ENCODE results near the gene SOX15. TPM values are rescaled to one million over a fixed set of nuclear protein-coding genes. Genes with fewer than 3 reads are reported as not detected.
A peak's percentile ranks its signal among the peaks of the same experiment; 100 is the strongest.

The SOX15 gene
- total and polyA plus RNA-seq, 2 of the 13 experiments (the other 11 are each of a cell fraction or from before 2014, with no cell fraction given), result 0.07 to 0.18 TPM

GRCh38 chr17:7573324-7574080 lies 16.4 kb downstream of the SOX15 start (continued):
- TF ChIP-seq AGO2 (optimal IDR thresholded peaks at IDR 0.05; ENCODE audit: low read depth, low read length) (peak; percentile 97), ZNF619 (CRISPR knock-in tag; IDR thresholded peaks at IDR 0.05) (peak; percentile 42), ZNF484 (CRISPR knock-in tag; IDR thresholded peaks at IDR 0.05; ENCODE audit: borderline replicate concordance, low read depth) (no peak), ZNF350 (CRISPR knock-in tag; IDR thresholded peaks at IDR 0.05; ENCODE audit: borderline replicate concordance, low read depth) (0 out of 2 replicates have a peak, but pooled peaks have one; percentile 17), ZBTB40 (IDR thresholded peaks at IDR 0.05) (no peak), ZBTB40 (CRISPR knock-in tag; IDR thresholded peaks at IDR 0.05) (no peak), ESRRA (CRISPR knock-in tag; IDR thresholded peaks at IDR 0.05; ENCODE audit: low read depth) (no peak), ZBTB21 (CRISPR knock-in tag; IDR thresholded peaks at IDR 0.05) (peak; percentile 15; the same call in 1 of the 2 replicates)
- TF ChIP-seq, protein P1, sequence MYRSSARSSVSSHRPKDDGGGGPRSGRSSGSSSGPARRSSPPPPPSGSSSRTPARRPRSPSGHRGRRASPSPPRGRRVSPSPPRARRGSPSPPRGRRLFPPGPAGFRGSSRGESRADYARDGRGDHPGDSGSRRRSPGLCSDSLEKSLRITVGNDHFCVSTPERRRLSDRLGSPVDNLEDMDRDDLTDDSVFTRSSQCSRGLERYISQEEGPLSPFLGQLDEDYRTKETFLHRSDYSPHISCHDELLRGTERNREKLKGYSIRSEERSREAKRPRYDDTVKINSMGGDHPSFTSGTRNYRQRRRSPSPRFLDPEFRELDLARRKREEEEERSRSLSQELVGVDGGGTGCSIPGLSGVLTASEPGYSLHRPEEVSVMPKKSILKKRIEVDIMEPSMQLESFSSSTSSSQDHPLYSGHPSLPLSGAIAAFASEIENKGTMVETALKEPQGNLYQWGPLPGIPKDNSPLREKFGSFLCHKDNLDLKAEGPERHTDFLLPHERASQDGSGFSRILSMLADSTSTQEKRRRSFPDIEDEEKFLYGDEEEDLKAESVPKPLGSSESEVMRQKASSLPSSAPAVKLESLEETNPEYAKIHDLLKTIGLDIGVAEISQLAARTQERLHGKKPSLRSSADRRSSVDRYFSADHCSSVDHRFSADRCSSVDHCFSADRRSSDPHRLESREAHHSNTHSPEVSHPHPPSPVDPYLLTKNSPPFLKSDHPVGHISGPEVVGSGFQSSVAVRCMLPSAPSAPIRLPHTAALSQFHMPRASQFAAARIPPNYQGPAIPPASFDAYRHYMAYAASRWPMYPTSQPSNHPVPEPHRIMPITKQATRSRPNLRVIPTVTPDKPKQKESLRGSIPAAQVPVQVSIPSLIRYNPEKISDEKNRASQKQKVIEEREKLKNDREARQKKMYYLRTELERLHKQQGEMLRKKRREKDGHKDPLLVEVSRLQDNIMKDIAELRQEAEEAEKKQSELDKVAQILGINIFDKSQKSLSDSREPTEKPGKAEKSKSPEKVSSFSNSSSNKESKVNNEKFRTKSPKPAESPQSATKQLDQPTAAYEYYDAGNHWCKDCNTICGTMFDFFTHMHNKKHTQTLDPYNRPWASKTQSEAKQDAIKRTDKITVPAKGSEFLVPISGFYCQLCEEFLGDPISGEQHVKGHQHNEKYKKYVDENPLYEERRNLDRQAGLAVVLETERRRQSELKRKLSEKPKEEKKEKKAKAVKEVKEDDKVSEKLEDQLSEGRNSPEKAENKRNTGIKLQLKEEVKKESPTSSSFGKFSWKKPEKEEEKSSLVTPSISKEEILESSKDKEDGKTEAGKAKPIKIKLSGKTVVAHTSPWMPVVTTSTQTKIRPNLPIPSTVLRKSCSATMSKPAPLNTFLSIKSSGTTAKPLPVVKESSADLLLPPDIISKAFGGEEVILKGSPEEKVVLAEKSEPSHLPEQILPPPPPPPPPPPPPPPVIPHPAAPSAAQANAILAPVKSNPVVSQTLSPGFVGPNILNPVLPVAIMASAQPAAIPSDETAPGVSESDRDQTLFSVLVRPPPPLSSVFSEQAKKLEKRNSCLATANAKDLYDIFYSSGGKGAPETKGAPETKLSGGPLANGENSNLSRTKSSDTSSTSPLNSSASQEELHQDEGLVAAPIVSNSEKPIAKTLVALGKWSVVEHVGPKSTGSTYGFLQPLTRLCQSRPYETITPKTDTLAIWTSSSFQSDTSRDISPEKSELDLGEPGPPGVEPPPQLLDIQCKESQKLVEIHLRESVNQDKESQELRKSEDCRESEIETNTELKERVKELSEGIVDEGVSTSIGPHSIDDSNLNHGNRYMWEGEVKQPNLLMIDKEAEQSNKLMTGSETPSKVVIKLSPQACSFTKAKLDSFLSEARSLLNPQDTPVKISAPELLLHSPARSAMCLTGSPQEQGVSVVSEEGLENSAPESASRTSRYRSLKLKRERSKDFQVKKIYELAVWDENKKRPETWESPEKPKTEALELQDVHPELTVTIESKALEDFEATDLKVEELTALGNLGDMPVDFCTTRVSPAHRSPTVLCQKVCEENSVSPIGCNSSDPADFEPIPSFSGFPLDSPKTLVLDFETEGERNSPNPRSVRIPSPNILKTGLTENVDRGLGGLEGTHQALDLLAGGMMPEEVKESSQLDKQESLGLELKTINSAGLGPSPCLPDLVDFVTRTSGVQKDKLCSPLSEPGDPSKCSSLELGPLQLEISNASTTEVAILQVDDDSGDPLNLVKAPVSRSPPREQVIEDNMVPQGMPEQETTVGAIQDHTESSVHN (CRISPR knock-in tag; IDR thresholded peaks at IDR 0.05), result no peak

Measured in HepG2 (cell line).